Lower lobe of right lung (tissue), 2 donors: ENCODE results near the gene TUT1. TPM values are rescaled to one million over a fixed set of nuclear protein-coding genes. Genes with fewer than 3 reads are reported as not detected.

Experiments used
- ATAC-seq, 2 donors: fragments of 200-7000 bp; cut with Tn5 transposase; one replicate each; pipeline ENCODE4 v1.9.1; 2020 to 2022; ENCODE audit warnings: mild to moderate bottlenecking in 2 of 2, moderate library complexity in 2 of 2
- DNase-seq: peaks from one replicate; pipeline ENCODE4 v3.0.0-alpha.2; 2020
- H3K27ac ChIP-seq: fragments of 200-600 bp; one replicate; pipeline ENCODE4 v1.8.0; 2022
- H3K27me3 ChIP-seq: fragments of 200-600 bp; one replicate; pipeline ENCODE4 v1.8.0; 2022; ENCODE audit warnings: low read depth
- H3K36me3 ChIP-seq: fragments of 200-600 bp; one replicate; pipeline ENCODE4 v1.8.0; 2022; ENCODE audit warnings: mild to moderate bottlenecking
- H3K4me1 ChIP-seq: fragments of 200-600 bp; one replicate; pipeline ENCODE4 v1.8.0; 2022
- H3K4me3 ChIP-seq: fragments of 200-600 bp; one replicate; pipeline ENCODE4 v1.8.0; 2022; ENCODE audit warnings: mild to moderate bottlenecking
- H3K9me3 ChIP-seq: fragments of 200-600 bp; one replicate; pipeline ENCODE4 v1.8.0; 2022
- CTCF ChIP-seq: fragments of 200-600 bp; IDR thresholded peaks from one replicate; pipeline ENCODE4 v1.8.0; 2022; ENCODE audit warnings: antibody characterized with exemption, mild to moderate bottlenecking
- intact Hi-C: fragments of 100-400 bp; cut with DNase I; formaldehyde crosslinking; loops from one replicate; pipeline ENCODE4 v1.11.0; 2022
- microRNA-seq: library from miRNA; unstranded; fragments of <30 nt; microRNA quantifications from one replicate; pipeline ENCODE4 v1.2.0, GENCODE V29; 2020; ENCODE audit warnings: borderline number of aligned reads
- total RNA-seq: library from RNA; stranded (reverse); fragmentation: NEBNext Ultra II Directional; extraction: Animal tissue kit (Norgen Biotek cat#: 25700); gene quantifications from one replicate; pipeline ENCODE4 v1.2.1, GENCODE V29; 2021
- donor health status: DM: no; HTN: yes; CAD: no; lungs with severe emphysema.

The TUT1 gene
- total RNA-seq, 1 donor from 2014 or later: 15.8 TPM

- ATAC-seq (no peak), DNase-seq (no peak)
- H3K9me3 ChIP-seq: no peaks in the 10 kb centered on the region
- H3K36me3 ChIP-seq: peaks cover 83% of the 10 kb centered on the region
- H3K4me3 ChIP-seq: no peak overlapping the region
- peaks cover 45% of the 10 kb centered on the region for H3K4me1 ChIP-seq
- H3K27ac ChIP-seq: no peak overlapping the region
- intact Hi-C loops: no loop called here
- TF ChIP-seq CTCF: no peak
- H3K27me3 ChIP-seq: no peaks in the 10 kb centered on the region
Measured at GRCh38 chr11:62534779-62535545, 56.4 kb downstream of the TUT1 start.

- Histone ChIP-seq H3K9me3 (no peaks in the 10 kb centered on the region), H3K36me3 (peaks cover 98% of the 10 kb centered on the region), H3K4me3 (no peak overlapping the region), H3K27me3 (no peaks in the 10 kb centered on the region), H3K27ac (no peak overlapping the region), H3K4me1 (peaks cover 17% of the 10 kb centered on the region)
- ATAC-seq (no peak), DNase-seq (no peak)
- intact Hi-C loops: no loop called here
- TF ChIP-seq CTCF: no peak
Measured at GRCh38 chr11:62532096-62532495, 59.2 kb downstream of the TUT1 start.

Small RNA genes lying within 50 kb of the gene (microRNA-seq; reads per million reads assigned to microRNA genes)
- not detected for gene MIR6747

Other genes starting within 250 kb of the TUT1 start
- 3,364 TPM for gene SCGB1A1, start 172.5 kb downstream of the TUT1 start, total RNA-seq
- 809 TPM for gene AHNAK, start 44.7 kb downstream of the TUT1 start, total RNA-seq
- 899 TPM for gene EEF1G, start 17.6 kb downstream of the TUT1 start, total RNA-seq
- gene MTA2, start 10.3 kb upstream of the TUT1 start, total RNA-seq: 68.4 TPM
- 69.3 TPM for gene EML3, start 21.3 kb upstream of the TUT1 start, total RNA-seq
- gene ROM1, start 21.7 kb upstream of the TUT1 start, total RNA-seq: 5.6 TPM
- gene B3GAT3, start 30.5 kb upstream of the TUT1 start, total RNA-seq: 32.6 TPM
- 228 TPM for gene GANAB, start 55.1 kb upstream of the TUT1 start, total RNA-seq
- 18.6 TPM for gene INTS5, start 61.8 kb upstream of the TUT1 start, total RNA-seq
- 37.1 TPM for gene C11orf98, start 73.7 kb upstream of the TUT1 start, total RNA-seq
- gene CSKMT, start 73.8 kb upstream of the TUT1 start, total RNA-seq: 12.1 TPM
- 6.1 TPM for gene UQCC3, start 80.2 kb upstream of the TUT1 start, total RNA-seq
- gene LBHD1, start 80.7 kb upstream of the TUT1 start, total RNA-seq: 11.1 TPM
- gene UBXN1, start 87.5 kb upstream of the TUT1 start, total RNA-seq: 116 TPM
- gene LRRN4CL, start 98.0 kb upstream of the TUT1 start, total RNA-seq: 3.4 TPM
- 87.0 TPM for gene BSCL2, start 115.9 kb upstream of the TUT1 start, total RNA-seq
- gene GNG3, start 116.2 kb upstream of the TUT1 start, total RNA-seq: not detected
- 46.1 TPM for gene HNRNPUL2, start 135.9 kb upstream of the TUT1 start, total RNA-seq
- 24.3 TPM for gene TTC9C, start 137.0 kb upstream of the TUT1 start, total RNA-seq
- gene ZBTB3, start 162.6 kb upstream of the TUT1 start, total RNA-seq: 11.6 TPM
- gene POLR2G, start 170.1 kb upstream of the TUT1 start, total RNA-seq: 57.5 TPM
- 23.6 TPM for gene TAF6L, start 179.9 kb upstream of the TUT1 start, total RNA-seq
- gene TMEM179B, start 195.9 kb upstream of the TUT1 start, total RNA-seq: 54.6 TPM
- 17.2 TPM for gene TMEM223, start 200.5 kb upstream of the TUT1 start, total RNA-seq
- 93.2 TPM for gene NXF1, start 213.9 kb upstream of the TUT1 start, total RNA-seq
- gene STX5, start 240.5 kb upstream of the TUT1 start, total RNA-seq: 42.0 TPM
- not detected for gene TEX54, start 241.3 kb upstream of the TUT1 start, total RNA-seq
- gene WDR74, start 248.1 kb upstream of the TUT1 start, total RNA-seq: 35.3 TPM